Lower lobe of right lung (tissue), 2 donors: ENCODE data around the gene EHMT1. TPM values are rescaled to one million over a fixed set of nuclear protein-coding genes. Genes with fewer than 3 reads are reported as not detected.
"Not testable (repeated sequence)": the region's sequence is repeated elsewhere in the genome, so short reads cannot be mapped to it uniquely, and the experiment has no call there.

Experiments
- ATAC-seq, 2 donors: fragments of 200-7000 bp; cut with Tn5 transposase; one replicate each; pipeline ENCODE4 v1.9.1; 2020 to 2022; ENCODE audit warnings: mild to moderate bottlenecking in 2 of 2, moderate library complexity in 2 of 2
- DNase-seq: peaks from one replicate; pipeline ENCODE4 v3.0.0-alpha.2; 2020
- H3K27ac ChIP-seq: fragments of 200-600 bp; one replicate; pipeline ENCODE4 v1.8.0; 2022
- H3K27me3 ChIP-seq: fragments of 200-600 bp; one replicate; pipeline ENCODE4 v1.8.0; 2022; ENCODE audit warnings: low read depth
- H3K36me3 ChIP-seq: fragments of 200-600 bp; one replicate; pipeline ENCODE4 v1.8.0; 2022; ENCODE audit warnings: mild to moderate bottlenecking
- H3K4me1 ChIP-seq: fragments of 200-600 bp; one replicate; pipeline ENCODE4 v1.8.0; 2022
- H3K4me3 ChIP-seq: fragments of 200-600 bp; one replicate; pipeline ENCODE4 v1.8.0; 2022; ENCODE audit warnings: mild to moderate bottlenecking
- H3K9me3 ChIP-seq: fragments of 200-600 bp; one replicate; pipeline ENCODE4 v1.8.0; 2022
- intact Hi-C: fragments of 100-400 bp; cut with DNase I; formaldehyde crosslinking; loops from one replicate; pipeline ENCODE4 v1.11.0; 2022
- total RNA-seq: library from RNA; stranded (reverse); fragmentation: NEBNext Ultra II Directional; extraction: Animal tissue kit (Norgen Biotek cat#: 25700); gene quantifications from one replicate; pipeline ENCODE4 v1.2.1, GENCODE V29; 2021
- TF ChIP-seq, protein P1 (sequence below): fragments of 200-600 bp; IDR thresholded peaks from one replicate; pipeline ENCODE4 v1.8.0; 2022; ENCODE audit warnings: antibody characterized with exemption, mild to moderate bottlenecking
- donor health status: DM: no; HTN: yes; CAD: no; lungs with severe emphysema.

Gene EHMT1
- total RNA-seq, 1 donor from 2014 or later: 73.5 TPM

GRCh38 chr9:137778914-137779313, 160.1 kb downstream of the EHMT1 start:
- Histone ChIP-seq H3K4me1 (no peaks in the 10 kb centered on the region), H3K36me3 (peaks cover 83% of the 10 kb centered on the region), H3K27me3 (no peaks in the 10 kb centered on the region), H3K9me3 (no peaks in the 10 kb centered on the region), H3K4me3 (no peak overlapping the region), H3K27ac (no peak overlapping the region)
- ATAC-seq (no peak), DNase-seq (no peak)
- intact Hi-C loops: no loop called here
- TF ChIP-seq, protein P1, sequence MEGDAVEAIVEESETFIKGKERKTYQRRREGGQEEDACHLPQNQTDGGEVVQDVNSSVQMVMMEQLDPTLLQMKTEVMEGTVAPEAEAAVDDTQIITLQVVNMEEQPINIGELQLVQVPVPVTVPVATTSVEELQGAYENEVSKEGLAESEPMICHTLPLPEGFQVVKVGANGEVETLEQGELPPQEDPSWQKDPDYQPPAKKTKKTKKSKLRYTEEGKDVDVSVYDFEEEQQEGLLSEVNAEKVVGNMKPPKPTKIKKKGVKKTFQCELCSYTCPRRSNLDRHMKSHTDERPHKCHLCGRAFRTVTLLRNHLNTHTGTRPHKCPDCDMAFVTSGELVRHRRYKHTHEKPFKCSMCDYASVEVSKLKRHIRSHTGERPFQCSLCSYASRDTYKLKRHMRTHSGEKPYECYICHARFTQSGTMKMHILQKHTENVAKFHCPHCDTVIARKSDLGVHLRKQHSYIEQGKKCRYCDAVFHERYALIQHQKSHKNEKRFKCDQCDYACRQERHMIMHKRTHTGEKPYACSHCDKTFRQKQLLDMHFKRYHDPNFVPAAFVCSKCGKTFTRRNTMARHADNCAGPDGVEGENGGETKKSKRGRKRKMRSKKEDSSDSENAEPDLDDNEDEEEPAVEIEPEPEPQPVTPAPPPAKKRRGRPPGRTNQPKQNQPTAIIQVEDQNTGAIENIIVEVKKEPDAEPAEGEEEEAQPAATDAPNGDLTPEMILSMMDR: no peak

- H3K4me1 ChIP-seq, DNase-seq, H3K27me3 ChIP-seq, ATAC-seq, H3K27ac ChIP-seq, intact Hi-C loops, H3K4me3 ChIP-seq, H3K9me3 ChIP-seq: not testable (repeated sequence)
- peaks cover 87% of the 10 kb centered on the region for H3K36me3 ChIP-seq
Measured at GRCh38 chr9:137780031-137780430, 161.2 kb downstream of the EHMT1 start.

DNA sequence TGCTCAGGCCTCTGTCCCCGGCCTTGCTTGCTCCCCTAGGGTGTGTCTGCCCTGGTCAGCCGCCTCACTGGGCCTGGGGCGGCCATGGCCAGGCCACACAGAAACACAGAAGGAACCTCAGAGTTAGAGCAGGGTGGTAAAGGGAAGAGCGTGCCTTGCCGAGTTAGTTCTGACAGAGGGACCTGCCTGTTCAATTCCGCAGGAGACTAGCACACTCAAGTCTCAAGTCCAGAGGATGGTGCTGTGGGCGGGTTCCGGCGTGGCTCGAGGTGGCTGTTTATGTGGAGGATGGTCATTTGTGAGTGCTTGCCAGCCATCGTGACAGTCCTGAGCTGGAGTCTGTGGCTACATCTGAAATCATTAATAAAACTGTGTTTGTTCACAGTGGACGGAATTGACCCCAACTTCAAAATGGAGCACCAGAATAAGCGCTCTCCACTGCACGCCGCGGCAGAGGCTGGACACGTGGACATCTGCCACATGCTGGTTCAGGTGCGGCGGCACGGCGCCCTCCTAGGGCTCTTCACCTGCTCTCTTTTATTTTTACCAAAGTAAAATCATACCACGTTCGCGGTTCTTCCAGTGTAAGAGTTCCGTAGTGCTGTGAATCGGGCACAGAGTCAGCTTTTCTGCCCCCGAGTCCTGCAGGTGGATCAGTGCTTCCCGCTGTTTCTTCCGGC, 163.2 kb downstream of the EHMT1 start:
- peaks cover 85% of the 10 kb centered on the region for H3K36me3 ChIP-seq
- ATAC-seq (no peak), DNase-seq (no peak)

GRCh38 chr9:137783521-137783920, 164.7 kb downstream of the EHMT1 start:
- no peak overlapping the region for H3K4me3 ChIP-seq
- intact Hi-C loops: no loop called here
- H3K27me3 ChIP-seq: no peaks in the 10 kb centered on the region
- ATAC-seq (no peak), DNase-seq (no peak)
- no peaks in the 10 kb centered on the region for H3K9me3 ChIP-seq
- H3K36me3 ChIP-seq: peaks cover 73% of the 10 kb centered on the region
- no peaks in the 10 kb centered on the region for H3K4me1 ChIP-seq
- no peak overlapping the region for H3K27ac ChIP-seq
- TF ChIP-seq, protein P1: no peak

More for the DNA sequence above, 163.2 kb downstream of the EHMT1 start:
- intact Hi-C loops: no loop called here
- TF ChIP-seq, protein P1: no peak
- Histone ChIP-seq H3K9me3 (no peaks in the 10 kb centered on the region), H3K4me3 (no peak overlapping the region), H3K27me3 (no peaks in the 10 kb centered on the region), H3K4me1 (no peaks in the 10 kb centered on the region), H3K27ac (no peak overlapping the region)

GRCh38 chr9:137784046-137784445, 165.2 kb downstream of the EHMT1 start:
- no peak for ATAC-seq
- no peak for DNase-seq
- no peaks in the 10 kb centered on the region for H3K27me3 ChIP-seq
- TF ChIP-seq, protein P1: no peak
- H3K4me3 ChIP-seq: no peak overlapping the region
- intact Hi-C loops: no loop called here
- H3K27ac ChIP-seq: no peak overlapping the region
- peaks cover 68% of the 10 kb centered on the region for H3K36me3 ChIP-seq
- H3K9me3 ChIP-seq: no peaks in the 10 kb centered on the region
- no peaks in the 10 kb centered on the region for H3K4me1 ChIP-seq

GRCh38 chr9:137784641-137785513, 166.1 kb downstream of the EHMT1 start:
- Histone ChIP-seq H3K36me3 (peaks cover 59% of the 10 kb centered on the region), H3K27ac (no peak overlapping the region), H3K27me3 (no peaks in the 10 kb centered on the region), H3K4me3 (no peak overlapping the region), H3K4me1 (no peaks in the 10 kb centered on the region), H3K9me3 (no peaks in the 10 kb centered on the region)
- intact Hi-C loops: no loop called here
- DNase-seq: no peak
- peak in 1 of 2 donors; percentile 36 for ATAC-seq
- TF ChIP-seq, protein P1: no peak
